CD4-positive, alpha-beta T cell treated with Interleukin-1 beta for 1 hour (primary cell): ENCODE measurements around the gene SCN7A.
"Not testable (repeated sequence)": the region's sequence is repeated elsewhere in the genome, so short reads cannot be mapped to it uniquely, and the experiment has no call there.

Source experiments
- DNase-seq, 2 donors: peaks; one replicate each; pipeline ENCODE4 v3.0.0-alpha.2; 2020 to 2022

Gene SCN7A

DNA sequence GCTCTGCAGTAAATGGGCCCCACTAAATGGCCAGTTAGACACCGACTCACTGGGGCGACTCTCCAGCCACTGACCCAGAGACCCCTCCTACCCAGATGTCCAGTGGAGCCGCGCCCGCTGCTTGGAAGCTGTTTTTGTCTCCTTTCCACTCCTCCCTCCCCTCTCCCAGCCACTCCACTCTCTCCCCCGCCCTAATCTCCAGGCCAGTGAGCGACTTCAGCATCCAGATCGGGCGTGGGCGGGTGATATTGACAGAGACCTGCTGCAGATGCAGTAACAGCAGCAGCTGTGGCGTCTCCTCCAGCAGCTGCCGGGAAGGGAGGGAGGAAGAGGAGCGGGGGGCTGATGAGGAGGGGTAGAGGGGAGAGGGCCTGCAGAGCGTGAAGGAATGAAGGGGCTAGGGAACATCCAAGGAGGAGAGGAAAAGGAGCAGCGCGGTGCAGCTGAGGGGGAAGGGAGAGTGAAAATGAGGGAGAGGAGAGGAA, at the start of gene SCN7A:
TSS of gene SCN7A (minus strand) at position 110 of the 485 bp plus-strand sequence. CDS start 16,553 bp downstream, outside the sequence.
- DNase-seq: no peak

DNA sequence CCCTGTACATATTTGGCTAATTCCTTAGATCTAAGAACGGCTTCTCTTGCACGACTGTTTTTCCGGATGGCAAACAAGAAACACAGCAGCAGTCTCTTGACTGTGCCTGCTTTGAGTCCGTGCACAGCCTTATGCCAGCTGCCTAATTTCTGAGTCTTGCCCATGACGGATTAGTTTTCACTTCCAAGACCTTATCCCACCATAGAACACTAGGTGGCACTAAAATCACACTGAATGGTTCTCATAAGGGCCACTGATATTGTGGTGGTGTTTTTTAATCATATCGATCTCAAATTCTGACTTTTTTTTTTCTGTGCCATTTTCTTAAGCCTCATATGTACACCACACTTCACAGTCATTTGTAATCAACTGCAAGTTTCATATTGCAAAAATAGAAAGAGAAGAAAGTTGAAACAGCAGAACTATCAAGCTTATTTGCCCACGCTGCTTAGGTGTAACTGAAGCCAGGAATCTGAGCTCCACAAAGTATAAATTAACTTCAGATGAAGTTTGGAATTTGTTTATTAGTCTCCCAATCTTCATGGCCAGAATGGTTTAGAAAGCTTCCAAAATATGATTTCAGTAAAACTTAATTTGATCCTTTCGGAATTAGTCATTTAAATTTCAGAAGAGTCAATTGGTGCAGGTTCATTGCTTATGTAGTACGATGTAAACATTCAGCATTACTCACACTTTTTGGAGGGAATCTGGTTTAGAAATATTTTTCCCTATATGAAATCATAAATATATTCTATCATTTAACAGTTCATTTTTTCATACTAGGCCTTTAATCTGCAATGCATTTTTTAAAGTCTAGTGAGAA, 45.5 kb upstream of the SCN7A start:
- peak; percentile 1 to 45 for DNase-seq

DNA sequence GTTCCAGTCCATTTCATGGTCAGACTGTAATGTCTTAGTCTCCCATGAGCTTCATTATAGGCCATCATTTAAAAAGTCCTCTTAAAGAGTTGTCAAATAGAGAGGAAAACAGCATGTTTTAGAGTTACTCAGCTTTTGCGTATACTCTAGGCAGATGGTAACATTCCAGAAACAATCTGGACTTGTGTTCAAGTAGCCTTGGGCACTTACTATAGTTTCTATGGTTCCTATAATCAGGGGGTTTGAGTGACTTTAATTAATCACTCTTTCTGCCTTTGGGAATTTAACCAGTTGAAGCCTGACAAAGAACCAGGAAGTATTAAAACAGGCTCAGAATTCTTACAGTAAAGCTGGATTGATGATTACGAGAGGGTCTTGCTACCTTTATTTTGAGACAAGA, 42.1 kb upstream of the SCN7A start:
- DNase-seq: no peak

DNA sequence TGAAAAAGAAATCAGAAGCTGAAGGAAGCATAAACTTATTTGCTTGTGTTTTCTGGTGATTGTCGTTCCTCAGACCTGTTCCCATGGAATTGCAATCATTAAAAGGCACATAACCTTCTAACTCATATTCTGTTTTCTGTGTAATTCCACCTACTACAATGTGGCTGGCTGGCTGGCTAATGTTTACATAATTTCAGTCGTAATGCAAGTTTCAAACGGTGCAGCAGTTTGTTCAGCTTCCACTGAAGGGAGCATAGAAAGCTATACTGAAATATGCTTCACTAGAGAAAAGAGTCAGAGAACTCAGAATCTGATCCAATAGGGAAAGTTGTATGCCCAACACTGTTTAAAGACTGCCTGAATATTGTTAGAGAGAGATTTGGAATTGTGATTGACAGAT, 27.1 kb upstream of the SCN7A start:
- no peak for DNase-seq

DNA sequence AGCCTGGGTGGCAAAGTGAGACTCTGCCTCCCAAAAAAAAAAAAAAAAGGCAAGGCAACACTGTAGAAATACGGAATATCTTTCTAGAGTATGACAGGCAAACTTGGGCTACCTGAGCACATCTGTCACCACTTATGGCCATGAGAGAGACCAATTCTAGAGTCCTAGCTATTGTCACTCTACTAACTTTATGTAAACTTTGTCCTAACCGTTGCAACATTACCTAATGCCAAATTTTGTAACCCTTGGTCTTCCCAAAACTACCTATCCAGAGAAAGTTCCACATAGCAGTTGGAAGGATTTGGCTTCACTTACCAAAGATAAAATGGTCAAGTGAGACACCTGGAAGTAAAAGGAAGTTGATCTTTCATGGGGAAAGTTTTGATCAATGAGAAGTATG, 26.6 kb upstream of the SCN7A start:
- no peak for DNase-seq

DNA sequence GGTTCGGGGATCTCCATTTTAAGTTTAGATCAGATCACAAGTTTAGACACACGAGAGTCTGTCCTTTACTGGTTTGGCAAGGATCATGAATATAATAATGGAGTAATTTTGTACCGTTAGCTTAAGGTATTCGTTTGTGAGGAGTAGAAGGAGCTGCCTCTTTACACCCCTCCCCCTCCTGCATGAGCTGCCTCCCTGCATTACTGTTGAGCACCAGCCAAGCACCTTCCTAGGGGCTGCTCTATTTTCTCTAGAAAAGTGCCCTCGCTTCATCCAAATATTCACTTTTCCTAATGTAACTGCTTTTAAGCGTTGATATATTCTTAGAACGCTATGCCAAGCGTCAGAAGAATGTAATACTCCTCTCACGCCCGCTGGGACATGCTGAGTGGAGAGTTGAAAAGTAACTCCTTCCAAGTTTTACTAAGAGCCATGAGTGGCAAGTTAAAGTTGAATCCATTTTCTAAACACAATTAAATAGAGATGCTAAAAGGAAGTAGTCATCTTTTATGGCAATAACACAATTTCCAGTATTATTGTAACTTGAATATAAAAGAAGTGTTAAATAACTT, 25.4 kb upstream of the SCN7A start:
- DNase-seq: no peak

DNA sequence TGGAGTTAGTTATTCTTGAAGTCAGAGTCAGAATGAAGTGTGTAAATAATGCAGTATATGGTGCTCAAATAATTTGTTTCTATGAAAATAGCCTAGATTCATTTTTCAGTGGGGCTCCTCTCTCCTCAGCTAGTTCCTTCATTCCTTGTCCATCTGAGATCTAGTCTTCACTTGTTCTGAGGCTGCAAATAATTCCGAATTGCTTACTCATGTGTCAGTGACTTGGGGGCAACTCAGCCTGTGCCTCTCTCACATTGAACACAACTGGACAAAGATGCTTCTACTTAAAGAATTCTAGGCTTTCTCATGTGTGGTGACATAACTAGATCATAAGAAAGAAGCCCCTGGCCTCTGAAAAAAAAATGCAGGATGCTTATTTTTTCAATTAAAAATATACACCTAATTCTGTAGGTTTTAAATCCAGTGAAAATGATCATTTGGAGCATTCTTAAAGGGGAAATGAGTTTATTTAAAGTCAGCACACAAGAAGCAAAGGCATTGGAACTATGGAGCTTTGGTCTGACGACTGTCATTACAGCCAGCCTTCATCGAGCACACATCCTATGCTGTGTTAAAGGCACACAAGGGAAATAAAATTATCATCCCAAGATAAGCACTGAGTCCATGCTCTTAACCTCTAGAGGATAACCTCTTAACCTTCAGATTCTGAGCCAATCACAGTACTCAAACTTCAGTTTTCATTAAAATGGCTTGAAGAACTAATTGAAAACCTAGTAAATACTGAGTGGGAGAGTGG, 24.8 kb upstream of the SCN7A start:
- DNase-seq: no peak

DNA sequence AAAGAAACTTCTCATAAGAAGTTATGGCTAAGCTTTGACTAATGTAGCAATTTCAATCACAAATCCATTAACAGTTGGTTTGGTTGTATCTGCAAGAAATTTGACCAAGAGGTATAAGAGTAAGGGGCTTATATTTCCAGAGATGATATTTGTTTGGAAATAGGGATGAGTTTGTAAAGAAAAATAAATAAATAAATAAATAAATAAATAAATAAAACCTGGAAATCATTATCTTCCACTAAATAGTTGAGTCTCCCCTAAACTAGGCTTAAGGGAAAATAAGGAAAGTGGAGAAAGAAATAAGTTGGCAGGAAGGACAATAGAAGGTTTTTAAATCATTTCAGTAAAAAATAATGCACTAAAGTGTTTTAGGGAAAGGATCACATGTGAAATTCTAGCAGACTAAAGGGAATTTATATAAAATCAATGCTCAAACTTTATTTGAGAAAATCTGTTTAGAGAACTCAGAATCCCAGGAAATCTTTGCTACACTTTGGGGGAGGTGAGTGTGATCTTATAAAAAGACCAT, 23.5 kb upstream of the SCN7A start:
- DNase-seq: no peak

DNA sequence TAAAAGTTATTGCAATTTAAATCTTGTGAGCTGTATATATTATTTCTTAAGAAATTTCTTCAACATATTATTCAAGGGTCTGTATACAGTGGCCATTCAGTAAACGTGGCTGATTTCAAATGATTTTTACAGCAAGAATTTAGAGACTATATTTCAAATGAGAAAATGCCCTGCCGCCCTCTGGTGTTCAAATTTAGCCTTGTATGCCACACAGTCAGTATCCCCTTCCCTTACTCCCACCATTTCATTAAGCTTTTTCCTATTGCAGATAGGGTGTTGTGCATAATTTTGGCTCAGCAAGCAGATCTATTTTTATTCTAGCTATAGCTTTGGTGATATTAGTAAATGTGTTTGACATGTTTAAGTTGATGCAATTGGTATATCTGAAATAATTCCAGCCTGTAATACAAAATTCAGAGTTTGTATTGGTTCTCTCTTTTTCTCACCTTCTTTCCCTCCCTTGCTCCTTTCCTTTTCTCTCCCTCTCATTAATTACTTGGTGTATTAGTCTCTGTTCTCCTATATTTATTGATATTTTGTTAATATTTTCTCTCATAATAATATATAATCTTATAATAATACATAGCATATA, 22.8 kb upstream of the SCN7A start:
- no peak for DNase-seq

DNA sequence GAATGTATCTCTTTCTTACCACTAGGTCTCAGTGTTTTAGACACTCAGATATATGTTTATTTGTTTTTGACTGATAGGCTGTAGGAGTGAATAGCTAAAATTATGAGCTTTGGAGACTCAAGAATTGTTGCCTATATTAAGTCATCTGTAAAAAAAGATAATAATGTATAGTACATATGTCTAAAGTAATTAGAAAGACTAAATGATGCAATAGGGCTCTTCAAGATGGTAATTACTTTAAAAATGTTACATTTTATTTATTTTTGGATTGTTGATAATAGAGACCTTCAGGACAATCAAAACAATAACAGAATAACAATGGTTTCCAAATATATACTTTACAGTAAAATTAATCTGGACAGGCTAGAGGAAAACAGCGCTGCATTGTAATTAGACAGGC, 19.9 kb upstream of the SCN7A start:
- DNase-seq: no peak

DNA sequence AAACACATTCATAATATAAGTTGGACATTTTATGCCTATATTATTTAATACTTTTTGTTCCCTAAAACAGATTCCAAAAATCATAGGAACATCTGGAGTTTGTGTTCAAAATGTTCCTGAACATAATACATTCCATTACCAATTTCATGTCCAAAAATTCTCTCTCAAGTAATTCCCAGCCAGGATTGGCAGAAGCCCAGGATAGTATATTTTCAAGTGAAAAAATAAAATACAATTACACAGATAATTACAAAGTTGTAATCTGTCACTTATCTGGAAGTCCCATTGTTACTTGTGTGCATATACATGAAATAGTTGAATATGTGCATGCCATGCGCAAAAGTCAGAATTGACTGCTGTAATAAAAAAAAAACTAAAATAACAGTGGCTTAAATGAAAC, 5.2 kb upstream of the SCN7A start:
- no peak for DNase-seq

DNA sequence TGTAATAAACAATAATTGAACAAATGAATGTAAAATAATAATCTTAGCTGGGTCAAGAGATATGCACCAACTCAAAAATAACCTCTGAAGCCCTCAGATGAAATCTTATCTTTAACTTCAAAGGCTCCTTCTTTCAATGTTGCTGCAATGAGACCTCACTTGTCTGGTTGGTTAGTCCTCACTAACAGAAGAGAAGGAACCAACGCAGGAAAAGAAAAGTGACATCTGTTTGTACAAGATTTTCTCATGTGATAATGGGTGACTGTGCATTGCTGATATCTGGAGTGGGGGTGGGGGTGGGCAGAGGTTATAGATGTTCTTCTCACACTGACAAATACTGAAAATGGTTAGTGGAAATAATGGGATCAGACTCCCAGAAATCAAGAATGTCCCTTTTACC, 2.6 kb downstream of the SCN7A start:
- no peak for DNase-seq

DNA sequence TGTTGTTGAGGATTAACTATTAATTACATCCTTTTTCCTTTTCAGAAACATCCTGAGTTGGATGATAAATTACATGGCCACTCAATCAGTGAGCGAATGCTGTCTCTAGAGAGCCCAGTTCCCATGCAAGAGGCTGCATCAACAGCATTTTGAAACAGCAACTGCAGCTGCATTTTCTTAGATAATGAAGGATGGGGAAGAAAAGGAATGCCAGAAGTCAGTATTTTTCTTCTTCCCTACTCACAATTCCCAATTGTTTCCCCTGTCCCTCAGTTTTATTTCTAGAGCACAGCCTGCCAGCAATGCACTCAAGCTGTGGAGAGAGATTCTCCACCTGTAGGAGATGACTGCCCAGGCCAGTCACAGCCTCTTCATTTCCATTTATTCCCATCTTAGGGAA, 6.9 kb downstream of the SCN7A start:
- no peak for DNase-seq

DNA sequence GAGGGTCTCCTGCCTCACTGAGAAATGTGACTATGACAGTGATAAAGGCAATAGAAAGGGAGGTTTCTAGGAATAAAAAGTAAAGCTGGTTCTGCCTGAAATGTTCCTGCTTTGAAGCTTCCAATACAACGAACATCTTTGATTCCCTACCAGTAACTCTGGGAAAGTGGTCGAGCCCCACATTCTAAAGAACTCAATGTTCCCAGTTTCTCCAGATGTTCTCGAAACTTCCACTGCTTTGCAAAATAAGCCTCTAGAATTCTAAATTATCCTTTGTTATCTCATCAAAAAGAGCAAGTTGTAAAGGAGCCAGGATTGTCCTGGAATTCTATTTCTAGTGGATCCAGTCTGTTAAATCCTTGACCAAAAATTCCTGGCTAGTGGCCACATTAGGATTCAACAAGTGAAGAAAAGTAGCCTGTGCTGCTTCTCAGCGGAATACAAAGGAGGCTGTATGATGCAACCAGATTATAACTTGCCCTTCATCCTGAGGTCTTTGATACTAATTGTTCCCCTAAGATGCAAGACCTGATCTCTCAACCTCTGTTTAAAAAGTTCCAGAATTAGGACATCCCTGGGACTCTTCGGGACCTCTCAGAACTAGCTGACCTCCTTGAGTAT, 8.4 kb downstream of the SCN7A start:
- no peak for DNase-seq

DNA sequence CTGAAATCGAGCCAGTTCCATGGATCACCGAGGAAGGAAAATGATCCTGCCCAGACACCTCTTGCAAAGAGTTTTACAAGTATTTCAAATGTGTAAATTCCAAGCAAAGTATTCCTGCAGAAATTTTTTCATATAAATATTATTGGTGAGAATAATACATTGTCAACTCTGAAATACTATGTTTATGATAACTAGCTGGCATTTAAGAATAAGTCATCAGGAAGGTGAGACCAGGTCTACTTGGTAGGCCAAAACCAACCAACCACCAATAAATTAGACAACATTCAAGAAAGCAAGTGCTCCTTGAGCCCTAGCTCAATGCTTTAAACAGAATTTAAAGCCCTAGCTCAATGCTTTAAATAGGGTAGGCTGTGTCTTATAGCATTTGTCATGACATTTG, 21.7 kb downstream of the SCN7A start:
- no peak for DNase-seq

DNA sequence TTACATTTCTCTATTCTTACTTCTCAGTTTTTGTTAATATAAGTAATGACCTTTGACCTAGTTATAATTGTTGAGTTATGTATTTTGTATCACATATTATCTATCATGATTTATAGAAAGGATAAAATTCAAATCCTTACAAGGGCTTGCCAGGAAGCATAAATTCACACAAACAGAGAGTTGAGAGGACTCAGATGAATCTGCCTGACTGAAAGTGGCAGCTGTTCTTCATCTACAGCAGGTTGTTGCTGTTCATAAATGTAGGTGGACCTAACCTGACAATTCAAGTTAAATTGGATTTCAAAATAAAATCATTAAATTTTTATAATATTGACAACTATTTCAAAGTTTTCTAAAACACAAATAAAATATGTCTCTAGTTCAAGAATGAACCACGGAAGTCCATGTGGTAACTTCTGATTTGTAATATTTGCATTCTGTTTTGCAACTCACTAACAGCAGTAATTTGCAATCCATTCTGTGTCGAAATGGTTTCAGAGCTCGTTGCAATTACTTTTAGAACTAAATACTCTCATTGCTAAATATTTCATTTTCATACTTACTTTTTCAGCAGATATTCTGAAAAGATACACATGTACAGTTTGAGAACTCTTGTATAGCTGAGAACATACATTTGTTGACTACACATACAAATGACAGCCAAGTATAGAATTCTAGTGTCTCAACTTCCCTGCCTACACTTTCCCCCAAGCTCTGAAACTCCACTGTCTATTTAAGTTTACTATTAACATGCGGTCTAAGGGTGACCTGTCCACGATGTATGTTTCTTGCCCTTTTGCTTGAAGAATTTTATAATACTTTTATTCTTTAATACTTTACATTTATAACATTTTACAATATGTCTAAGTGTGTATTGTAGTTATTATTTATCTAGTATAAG, 25.7 kb downstream of the SCN7A start:
- no peak for DNase-seq

DNA sequence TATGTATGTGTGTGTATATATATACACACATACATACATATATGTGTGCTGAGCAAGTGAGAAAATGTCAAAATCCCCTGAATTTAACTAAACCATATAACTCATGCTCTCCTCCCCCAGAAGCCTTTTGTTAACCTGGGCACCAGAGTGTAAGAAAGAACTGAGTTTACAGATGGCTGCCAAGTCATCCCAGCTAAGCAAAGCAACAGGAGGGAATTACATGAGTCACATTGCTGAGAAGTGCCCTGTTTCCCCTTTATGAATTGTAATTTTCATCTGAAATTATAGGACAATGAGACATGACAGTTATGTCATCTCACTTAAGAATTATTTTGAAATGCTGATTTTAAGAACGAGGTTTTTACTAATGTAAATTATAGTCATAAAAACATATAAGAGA, 29.9 kb downstream of the SCN7A start:
- DNase-seq: no peak

DNA sequence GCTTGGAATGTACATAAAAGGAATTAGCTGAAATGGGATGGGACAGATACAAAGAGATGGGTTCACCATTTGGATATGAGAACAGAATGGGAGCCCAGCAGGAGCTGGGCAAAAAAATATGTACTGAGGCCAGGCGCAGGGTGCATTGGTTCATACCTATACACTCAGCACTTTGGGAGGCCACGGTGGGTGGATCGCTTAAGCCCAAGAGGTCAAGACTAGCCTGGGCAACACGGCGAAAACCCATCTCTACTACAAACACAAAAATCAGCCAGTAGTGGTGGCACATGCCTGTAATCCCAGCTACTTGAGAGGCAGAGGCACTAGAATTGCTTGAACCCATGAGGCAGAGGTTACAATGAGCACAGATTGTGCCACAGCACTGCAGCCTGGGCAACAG, 30.4 kb downstream of the SCN7A start:
- DNase-seq: no peak

DNA sequence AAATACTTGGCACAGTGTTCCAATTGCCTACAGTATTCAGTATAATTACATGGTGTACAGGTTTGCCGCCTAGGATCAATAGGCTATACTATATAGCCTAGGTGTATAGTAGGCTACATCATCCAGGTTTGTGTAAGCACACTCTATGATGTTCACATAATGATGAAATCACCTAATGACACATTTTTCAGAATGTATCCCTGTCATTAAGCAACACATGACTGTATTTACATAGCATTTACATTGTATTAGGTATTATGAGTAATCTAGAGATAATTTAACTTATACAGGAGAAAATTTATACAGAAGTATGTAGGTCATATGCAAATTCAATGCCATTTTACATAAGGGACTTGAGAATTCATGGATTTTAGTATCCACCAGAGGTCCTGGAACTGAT, 35.4 kb downstream of the SCN7A start:
- DNase-seq: no peak

DNA sequence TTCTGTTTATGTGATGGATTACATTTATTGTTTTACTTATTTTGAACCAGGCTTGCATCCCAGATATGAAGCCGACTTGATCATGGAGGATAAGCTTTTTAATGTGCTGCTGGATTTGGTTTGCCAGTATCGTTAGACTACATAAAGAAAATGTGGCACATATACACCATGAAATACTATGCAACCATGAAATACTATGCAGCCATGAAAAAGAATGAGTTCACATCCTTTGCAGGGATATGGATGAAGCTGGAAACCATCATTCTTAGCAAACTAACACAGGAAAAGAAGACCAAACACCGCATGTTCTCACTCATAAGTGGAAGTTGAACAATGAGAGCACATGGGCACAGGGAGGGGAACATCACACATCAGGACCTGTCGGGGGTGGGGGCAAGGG, 38.2 kb downstream of the SCN7A start:
- not testable (repeated sequence) for DNase-seq

DNA sequence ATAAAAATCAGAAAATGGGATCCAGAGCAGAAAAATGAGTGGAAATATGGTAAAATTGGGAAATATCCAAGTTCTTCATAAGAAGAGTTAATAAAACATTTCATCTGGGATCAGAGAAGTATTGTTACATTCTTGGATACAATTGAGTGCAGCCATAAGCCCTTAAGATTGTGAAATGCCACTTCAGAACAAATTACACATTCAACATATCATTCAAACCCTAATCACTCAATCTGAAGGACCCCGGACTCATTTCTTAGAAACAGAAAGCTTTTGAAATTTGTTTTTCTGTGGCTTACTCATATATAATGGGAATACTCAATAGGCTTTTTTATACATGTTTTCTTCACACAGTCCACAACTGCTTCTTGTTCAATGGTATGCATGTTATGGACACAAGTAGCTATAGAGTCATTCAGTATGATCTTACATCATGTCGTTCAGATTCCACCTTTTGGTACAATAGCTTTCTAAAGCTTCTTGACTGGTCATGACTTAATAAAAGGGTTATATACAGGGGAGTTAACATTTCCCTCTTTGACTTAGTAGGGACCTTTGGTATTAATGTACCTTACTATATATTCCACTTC, 39.9 kb downstream of the SCN7A start:
- DNase-seq: no peak
